ENCODE results near the gene OLIG2.

The OLIG2 gene

GRCh38 chr21:33023574-33024200, 2.0 kb upstream of the OLIG2 start:
- no peak for TF ChIP-seq CTCF (IDR thresholded peaks at IDR 0.05; ENCODE audit: insufficient read depth, missing control alignments)
- FAIRE-seq (no peak), DNase-seq (ENCODE audit: insufficient read length, low spot score) (no peak)

DNA sequence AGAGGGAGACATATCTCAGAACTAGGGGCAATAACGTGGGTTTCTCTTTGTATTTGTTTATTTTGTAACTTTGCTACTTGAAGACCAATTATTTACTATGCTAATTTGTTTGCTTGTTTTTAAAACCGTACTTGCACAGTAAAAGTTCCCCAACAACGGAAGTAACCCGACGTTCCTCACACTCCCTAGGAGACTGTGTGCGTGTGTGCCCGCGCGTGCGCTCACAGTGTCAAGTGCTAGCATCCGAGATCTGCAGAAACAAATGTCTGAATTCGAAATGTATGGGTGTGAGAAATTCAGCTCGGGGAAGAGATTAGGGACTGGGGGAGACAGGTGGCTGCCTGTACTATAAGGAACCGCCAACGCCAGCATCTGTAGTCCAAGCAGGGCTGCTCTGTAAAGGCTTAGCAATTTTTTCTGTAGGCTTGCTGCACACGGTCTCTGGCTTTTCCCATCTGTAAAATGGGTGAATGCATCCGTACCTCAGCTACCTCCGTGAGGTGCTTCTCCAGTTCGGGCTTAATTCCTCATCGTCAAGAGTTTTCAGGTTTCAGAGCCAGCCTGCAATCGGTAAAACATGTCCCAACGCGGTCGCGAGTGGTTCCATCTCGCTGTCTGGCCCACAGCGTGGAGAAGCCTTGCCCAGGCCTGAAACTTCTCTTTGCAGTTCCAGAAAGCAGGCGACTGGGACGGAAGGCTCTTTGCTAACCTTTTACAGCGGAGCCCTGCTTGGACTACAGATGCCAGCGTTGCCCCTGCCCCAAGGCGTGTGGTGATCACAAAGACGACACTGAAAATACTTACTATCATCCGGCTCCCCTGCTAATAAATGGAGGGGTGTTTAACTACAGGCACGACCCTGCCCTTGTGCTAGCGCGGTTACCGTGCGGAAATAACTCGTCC, 1.3 kb upstream of the OLIG2 start:
- no peak for DNase-seq (ENCODE audit: insufficient read length, low spot score)
- TF ChIP-seq CTCF (IDR thresholded peaks at IDR 0.05; ENCODE audit: insufficient read depth, missing control alignments) = no peak
- no peak for FAIRE-seq

GRCh38 chr21:33025106-33025488, 638 bp upstream of the OLIG2 start:
- peak; percentile 44 for TF ChIP-seq CTCF (IDR thresholded peaks at IDR 0.05; ENCODE audit: insufficient read depth, missing control alignments)
- DNase-seq (ENCODE audit: insufficient read length, low spot score) = no peak
- no peak for FAIRE-seq

GRCh38 chr21:33026443-33026858, 716 bp downstream of the OLIG2 start:
- FAIRE-seq = no peak
- no peak for DNase-seq (ENCODE audit: insufficient read length, low spot score)
- no peak for TF ChIP-seq CTCF (IDR thresholded peaks at IDR 0.05; ENCODE audit: insufficient read depth, missing control alignments)

DNA sequence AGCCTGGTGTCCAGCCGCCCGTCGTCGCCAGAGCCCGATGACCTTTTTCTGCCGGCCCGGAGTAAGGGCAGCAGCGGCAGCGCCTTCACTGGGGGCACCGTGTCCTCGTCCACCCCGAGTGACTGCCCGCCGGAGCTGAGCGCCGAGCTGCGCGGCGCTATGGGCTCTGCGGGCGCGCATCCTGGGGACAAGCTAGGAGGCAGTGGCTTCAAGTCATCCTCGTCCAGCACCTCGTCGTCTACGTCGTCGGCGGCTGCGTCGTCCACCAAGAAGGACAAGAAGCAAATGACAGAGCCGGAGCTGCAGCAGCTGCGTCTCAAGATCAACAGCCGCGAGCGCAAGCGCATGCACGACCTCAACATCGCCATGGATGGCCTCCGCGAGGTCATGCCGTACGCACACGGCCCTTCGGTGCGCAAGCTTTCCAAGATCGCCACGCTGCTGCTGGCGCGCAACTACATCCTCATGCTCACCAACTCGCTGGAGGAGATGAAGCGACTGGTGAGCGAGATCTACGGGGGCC, 1.2 kb downstream of the OLIG2 start:
- DNase-seq (ENCODE audit: insufficient read length, low spot score) = no peak
- TF ChIP-seq CTCF (IDR thresholded peaks at IDR 0.05; ENCODE audit: insufficient read depth, missing control alignments) = no peak
- no peak for FAIRE-seq

DNA sequence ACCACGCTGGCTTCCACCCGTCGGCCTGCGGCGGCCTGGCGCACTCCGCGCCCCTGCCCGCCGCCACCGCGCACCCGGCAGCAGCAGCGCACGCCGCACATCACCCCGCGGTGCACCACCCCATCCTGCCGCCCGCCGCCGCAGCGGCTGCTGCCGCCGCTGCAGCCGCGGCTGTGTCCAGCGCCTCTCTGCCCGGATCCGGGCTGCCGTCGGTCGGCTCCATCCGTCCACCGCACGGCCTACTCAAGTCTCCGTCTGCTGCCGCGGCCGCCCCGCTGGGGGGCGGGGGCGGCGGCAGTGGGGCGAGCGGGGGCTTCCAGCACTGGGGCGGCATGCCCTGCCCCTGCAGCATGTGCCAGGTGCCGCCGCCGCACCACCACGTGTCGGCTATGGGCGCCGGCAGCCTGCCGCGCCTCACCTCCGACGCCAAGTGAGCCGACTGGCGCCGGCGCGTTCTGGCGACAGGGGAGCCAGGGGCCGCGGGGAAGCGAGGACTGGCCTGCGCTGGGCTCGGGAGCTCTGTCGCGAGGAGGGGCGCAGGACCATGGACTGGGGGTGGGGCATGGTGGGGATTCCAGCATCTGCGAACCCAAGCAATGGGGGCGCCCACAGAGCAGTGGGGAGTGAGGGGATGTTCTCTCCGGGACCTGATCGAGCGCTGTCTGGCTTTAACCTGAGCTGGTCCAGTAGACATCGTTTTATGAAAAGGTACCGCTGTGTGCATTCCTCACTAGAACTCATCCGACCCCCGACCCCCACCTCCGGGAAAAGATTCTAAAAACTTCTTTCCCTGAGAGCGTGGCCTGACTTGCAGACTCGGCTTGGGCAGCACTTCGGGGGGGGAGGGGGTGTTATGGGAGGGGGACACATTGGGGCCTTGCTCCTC, 1.9 kb downstream of the OLIG2 start:
- TF ChIP-seq CTCF (IDR thresholded peaks at IDR 0.05; ENCODE audit: insufficient read depth, missing control alignments) = no peak

More for the DNA sequence above, 1.9 kb downstream of the OLIG2 start:
- no peak for FAIRE-seq
- DNase-seq (ENCODE audit: insufficient read length, low spot score) = no peak
